GM21723 (cell line): ENCODE measurements around the gene SPA17.

Experiments used
- ATAC-seq: cut with Tn5 transposase; IDR thresholded peaks from one replicate; pipeline ENCODE4 v1.9.1; 2021; ENCODE audit warnings: mild to moderate bottlenecking, moderate library complexity; ENCODE audit not compliant: unreplicated experiment

SPA17 gene

DNA sequence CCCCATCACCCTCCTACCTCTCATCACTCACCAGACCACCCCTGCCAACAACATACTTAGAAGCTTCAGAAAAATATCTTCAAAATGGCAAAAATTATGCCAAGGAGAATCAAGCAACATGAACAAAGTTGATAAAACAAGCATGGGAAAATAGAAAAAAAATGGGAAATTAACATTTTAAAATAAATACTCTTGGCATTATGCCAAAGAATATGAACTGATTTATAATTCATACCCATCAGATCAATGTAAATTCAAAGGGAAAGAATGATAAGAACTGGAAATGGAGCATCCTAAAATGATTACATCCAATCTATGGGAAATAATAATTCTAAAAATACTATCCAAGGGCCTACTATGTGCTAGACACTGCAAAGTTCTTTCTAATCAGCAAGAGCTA lies 12.2 kb upstream of the SPA17 start:
- no peak for ATAC-seq

DNA sequence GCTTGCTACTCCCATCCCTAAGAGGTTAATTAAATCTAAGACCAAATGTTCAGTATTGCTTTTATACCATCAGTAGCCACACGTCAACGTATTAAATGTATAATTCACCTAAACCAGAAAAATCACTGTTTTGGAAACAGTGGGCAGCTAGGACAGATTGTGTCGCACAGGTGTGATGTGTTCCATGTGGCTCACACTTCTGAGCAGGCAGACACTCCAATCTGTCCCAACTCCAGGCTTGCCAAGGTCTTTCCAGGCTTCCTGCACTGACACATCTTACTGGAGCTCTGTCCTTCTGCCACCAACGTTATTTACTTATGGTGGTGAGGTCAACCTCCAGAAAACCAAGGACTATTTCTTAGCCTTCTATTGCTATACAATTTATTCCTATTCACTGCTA lies 11.6 kb upstream of the SPA17 start:
- no peak for ATAC-seq

- no peak for ATAC-seq
These were observed 9.8 kb upstream of the SPA17 start for GRCh38 chr11:124663861-124664260.

DNA sequence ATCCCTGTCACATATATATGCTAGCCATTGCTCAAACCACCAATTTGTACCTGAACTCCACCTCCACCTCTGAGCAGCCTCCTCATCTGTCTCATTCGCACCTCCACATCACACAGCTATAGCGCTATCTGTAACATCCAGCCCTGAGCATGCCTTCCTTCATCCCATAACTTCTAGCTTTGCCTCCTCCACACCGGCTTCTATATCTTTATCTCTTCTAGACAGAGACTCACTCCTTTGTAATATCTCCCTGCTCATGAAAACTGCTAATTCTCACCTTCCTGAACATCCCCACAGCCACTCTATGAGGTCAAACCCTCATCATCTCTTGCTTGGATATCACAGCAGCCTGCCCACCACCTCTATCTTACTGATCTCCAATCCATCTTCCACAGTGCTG lies 6.1 kb upstream of the SPA17 start:
- no peak for ATAC-seq

DNA sequence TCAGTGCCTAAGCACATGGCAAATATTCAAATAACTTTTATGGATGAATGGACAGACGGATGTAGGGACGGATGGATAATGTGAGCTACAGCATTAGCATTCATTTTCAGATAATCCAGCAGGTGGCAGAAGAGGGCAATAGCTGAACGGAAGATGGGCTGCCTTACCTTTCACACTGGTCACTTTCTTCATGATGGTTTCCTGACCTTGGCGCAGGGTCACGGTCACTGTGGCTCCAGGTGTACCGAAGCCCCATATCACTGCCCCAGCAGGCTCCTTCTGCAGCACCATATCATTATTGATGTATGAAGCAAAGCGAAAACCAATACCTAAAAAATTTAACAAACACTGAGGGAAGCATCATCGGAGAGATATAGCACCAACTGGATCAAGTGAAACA lies 4.5 kb upstream of the SPA17 start:
- ATAC-seq: peak; percentile 29

DNA sequence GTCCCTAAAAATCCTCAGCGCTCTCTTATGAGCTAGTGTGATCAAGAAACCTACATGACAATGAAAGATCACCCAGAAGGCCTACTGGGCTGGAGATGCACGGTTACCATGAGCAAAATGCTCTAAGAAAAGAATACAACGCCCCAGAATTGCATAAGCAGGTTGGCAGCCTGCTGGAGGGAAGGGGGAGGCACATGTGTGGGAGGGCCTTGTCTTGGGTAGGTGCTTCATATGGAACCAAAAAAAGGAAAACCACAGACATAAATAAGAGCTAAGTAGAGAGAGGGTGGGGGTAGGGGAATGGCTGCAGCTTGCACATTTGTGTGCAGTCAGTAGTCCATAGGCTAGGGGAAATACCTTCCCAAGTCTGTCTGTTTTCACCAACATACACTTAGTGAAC lies 3.0 kb upstream of the SPA17 start:
- ATAC-seq: no peak

GRCh38 chr11:124672536-124673215 lies 1.0 kb upstream of the SPA17 start:
- ATAC-seq: peak; percentile 2

GRCh38 chr11:124674168-124674517 lies 439 bp downstream of the SPA17 start:
- no peak for ATAC-seq

- ATAC-seq: no peak
These were observed 867 bp downstream of the SPA17 start for GRCh38 chr11:124674571-124674970.

DNA sequence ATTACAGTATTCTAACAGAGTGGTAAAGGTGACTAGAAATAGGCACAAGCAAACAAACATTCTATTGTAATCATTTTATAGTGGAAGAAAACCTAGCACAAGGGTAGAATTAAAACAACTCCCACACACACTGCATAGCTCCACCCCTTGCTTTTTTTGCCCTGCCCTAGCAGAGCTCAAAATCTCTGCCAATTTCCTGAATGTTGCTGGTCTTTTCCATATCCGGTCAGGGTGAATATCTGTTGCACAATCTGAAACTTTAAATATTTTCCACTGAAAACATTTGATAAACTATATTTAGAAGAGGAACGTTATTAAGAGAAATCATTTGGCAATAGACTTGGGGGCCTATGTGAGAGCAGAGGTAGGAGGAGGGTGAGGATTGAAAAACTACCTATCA lies 2.7 kb downstream of the SPA17 start:
- no peak for ATAC-seq

DNA sequence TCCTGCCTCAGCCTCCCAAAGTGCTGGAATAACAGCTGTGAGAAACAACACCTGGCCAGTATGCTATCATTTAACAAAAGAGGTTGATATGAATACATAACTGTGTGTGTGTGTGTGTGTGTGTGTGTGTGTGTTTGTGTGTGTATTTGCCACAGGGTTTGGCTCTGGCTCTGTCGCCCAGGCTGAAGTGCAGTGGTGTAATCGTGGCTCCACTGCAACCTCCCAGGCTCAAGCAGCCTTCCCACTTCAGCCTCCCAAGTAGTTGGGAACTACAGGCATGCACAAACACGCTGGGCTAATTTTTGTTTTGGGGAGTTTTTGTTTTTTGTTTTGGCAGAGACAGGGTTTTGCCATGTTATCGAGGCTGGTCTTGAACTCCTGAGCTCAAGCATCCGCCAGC lies 4.7 kb downstream of the SPA17 start:
- ATAC-seq: no peak

- ATAC-seq: no peak
These were observed 7.7 kb downstream of the SPA17 start for GRCh38 chr11:124681421-124681820.

DNA sequence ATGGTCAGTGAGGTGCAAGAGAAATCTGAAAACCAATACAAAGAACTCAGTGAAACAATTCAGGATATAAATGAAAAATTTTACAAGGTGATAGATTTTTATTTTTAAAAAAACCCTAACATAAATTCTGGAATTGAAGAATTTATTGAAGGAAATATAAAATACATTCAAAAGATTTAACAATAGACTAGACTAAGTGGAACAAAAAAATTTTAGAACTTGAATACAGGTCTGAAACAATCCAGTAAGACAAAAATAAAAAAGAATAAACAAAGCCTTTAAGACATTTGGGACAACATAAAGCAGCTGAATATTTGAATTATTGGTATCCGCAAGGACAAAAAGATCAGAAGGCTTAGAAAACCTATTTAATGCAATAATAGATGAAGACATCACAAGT lies 8.7 kb downstream of the SPA17 start:
- no peak for ATAC-seq

DNA sequence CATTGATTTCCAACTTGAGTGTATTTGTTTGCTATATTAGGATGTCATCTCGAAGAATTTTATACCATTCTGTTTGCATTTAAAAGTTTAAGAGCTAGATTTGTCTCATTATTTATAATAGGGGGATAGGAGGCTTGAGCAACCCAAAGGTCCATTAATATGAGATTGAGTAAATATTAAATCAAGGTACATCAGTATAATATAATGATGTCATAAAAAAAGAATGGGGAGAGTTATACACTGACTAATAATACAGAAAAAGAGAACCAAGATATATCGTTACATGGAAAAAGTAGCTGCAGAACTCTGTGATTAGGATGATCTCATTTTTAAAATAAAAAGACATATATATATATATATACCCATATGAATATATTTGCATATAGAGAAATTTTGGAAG lies 19.4 kb downstream of the SPA17 start:
- ATAC-seq: no peak

DNA sequence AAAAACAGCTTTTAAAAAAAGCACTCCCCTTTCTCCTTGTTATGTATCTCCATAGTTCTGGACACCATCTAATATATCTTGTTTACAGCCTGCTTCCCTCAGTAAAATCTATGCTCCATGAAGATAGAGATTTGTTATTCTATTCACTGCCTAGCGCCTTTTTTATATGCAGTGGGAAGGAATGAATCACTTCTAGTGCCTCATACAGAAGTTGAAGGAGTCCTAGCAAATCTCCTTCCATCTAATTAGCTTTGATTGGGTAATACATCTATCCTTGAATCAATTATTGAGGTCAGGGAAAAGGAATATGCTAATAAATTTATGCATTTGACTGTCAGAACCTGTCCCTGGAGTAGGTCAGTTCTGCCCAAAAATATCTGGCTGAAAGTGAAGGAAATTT lies 25.8 kb downstream of the SPA17 start:
- no peak for ATAC-seq

DNA sequence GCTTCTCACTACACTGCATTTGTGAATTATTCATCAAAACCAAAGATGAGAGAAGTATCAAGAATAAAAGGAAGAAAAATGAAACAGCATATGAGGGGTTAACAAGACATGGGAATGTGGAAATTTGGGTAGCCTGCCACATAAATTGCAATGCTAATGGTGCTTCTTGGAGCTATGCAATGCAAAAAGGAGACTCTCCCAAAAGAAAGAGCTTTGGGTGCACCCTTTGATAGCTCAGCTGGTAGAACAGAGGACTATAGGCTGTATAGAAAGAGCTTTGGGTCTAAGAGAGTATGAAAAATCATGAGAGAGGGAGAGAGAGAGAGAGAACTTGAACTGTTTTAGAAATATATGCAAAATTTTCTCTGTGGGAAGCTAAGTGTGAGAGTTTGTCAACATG lies 26.3 kb downstream of the SPA17 start:
- ATAC-seq: no peak

GRCh38 chr11:124707829-124708228 lies 34.1 kb downstream of the SPA17 start:
- no peak for ATAC-seq

GRCh38 chr11:124712392-124712791 lies 38.7 kb downstream of the SPA17 start:
- no peak for ATAC-seq

- ATAC-seq: no peak
These were observed 42.9 kb downstream of the SPA17 start for GRCh38 chr11:124716591-124716990.

DNA sequence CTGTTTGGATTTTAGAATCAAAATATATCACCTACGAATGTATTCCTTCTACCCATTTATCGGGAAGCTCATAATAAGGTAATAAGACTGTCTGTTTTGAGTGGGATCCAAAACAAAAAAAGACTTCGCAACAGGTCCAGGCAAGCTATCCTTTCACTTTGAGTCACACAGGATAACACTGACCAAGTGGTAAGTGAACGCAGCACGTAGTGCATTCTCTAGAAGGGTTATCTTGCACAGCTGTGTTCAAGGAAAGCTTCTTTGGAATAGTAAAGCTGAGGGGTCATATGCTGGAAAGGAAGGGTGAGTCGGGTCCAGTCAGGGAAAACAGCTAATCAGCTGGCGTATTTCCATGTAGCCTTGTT lies 43.7 kb downstream of the SPA17 start:
- ATAC-seq: no peak

DNA sequence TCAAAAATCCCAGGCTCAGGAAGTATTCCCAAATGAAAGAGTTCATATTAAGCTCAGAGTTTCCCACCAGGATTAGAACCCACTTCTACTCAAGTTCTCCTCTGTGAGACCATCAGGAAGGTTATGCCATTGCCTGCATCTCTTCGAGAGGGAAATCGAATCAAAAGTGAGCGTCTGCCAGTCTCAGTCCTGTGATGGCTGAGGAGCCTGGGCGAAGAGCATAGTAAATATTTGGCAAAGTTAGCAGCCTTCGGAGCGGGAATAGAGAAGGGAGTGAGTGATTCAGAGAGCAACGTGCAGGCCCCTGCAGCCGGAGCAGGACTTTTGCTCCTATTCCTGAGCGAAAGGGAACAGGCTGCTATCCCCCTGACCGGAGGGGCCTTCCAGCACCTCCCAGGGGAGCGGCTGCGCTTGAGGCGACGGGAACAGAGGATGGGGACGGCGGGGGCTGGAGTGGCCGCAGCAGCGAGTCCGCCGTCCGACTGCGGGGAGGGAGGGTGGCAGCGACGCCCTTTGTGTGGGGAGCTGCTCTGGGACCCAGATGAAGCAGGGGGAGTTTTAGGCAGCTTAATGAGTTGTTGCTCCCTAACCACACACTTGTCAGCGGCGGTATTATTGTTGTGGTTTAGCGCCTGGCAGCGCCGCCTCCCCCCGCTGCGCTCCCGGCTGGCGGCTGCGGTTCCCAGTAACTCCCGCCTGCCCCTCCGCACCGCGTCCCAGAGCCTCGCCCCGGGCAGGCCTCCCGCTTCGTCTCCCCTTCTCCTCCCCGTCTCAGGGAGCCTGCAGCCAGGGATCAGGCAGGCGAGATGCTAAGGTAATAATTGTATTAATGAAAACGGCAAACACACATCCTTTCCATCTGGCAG lies 44.3 kb downstream of the SPA17 start:
- no peak for ATAC-seq

- no peak for ATAC-seq
These were observed 45.1 kb downstream of the SPA17 start for GRCh38 chr11:124718801-124719200.

- no peak for ATAC-seq
These were observed 45.8 kb downstream of the SPA17 start for GRCh38 chr11:124719534-124719933.
